ENCODE results near the gene HACD3.
"Not testable (repeated sequence)": the region's sequence is repeated elsewhere in the genome, so short reads cannot be mapped to it uniquely, and the experiment has no call there.

Gene HACD3

GRCh38 chr15:65610871-65611718 is 80.8 kb downstream of the HACD3 start, which contains the start of gene INTS14:
Gene INTS14 (minus strand): TSS chr15:65611131. CDS start chr15:65607380, 3,751 bp downstream.
- DNase-seq, result peak; percentile 98

GRCh38 chr15:65611888-65612615 is 81.8 kb downstream of the HACD3 start:
- no peak for DNase-seq

GRCh38 chr15:65612616-65612946 is 82.3 kb downstream of the HACD3 start:
- no peak for DNase-seq

GRCh38 chr15:65612949-65613744 is 82.9 kb downstream of the HACD3 start:
- no peak for DNase-seq

GRCh38 chr15:65615887-65616286 is 85.6 kb downstream of the HACD3 start:
- not testable (repeated sequence) for DNase-seq

- no peak for DNase-seq
Measured at GRCh38 chr15:65618560-65619109, 88.4 kb downstream of the HACD3 start.

- no peak for DNase-seq
Measured at GRCh38 chr15:65619626-65620290, 89.5 kb downstream of the HACD3 start.

GRCh38 chr15:65620833-65621232 is 90.6 kb downstream of the HACD3 start:
- no peak for DNase-seq

GRCh38 chr15:65621638-65622037 is 91.4 kb downstream of the HACD3 start, which contains the start of gene SLC24A1:
Gene SLC24A1 (plus strand): TSS chr15:65621938. CDS start chr15:65624081, 2,143 bp downstream.
- no peak for DNase-seq

- no peak for DNase-seq
Measured at GRCh38 chr15:65623103-65623502, 92.8 kb downstream of the HACD3 start.

GRCh38 chr15:65626856-65627255 is 96.6 kb downstream of the HACD3 start:
- no peak for DNase-seq

Measured in left hindlimb (tissue), 1 donor.